HL-60 (cell line): ENCODE results near the gene SCLY.

Source experiments
- DNase-seq, 2 experiments: peaks; one replicate each; pipeline ENCODE4 v3.0.0-alpha.2; 2010 to 2020; ENCODE audit warnings: low read depth in 1 of 2, low spot score in 1 of 2
- H3K27ac ChIP-seq: fragments of 250-450 bp; sonication (Bioruptor Pico); replicated peaks from 2 replicates; pipeline ENCODE4 v1.5.1; 2020; ENCODE audit warnings: mild to moderate bottlenecking, moderate library complexity
- H3K27me3 ChIP-seq: fragments of 250-450 bp; sonication (Bioruptor Pico); 2 replicates; pipeline ENCODE4 v1.5.1; 2021; ENCODE audit warnings: mild to moderate bottlenecking, moderate library complexity; ENCODE audit not compliant: insufficient read depth, poor library complexity, severe bottlenecking
- H3K4me3 ChIP-seq: replicated peaks from 2 replicates; pipeline ENCODE4 v1.5.1; 2011; ENCODE audit warnings: mild to moderate bottlenecking, control low read depth, low read length; ENCODE audit not compliant: insufficient read depth
- CTCF ChIP-seq: IDR thresholded peaks from one replicate; pipeline ENCODE4 v1.5.1; 2011; ENCODE audit warnings: low read length, control low read depth, inconsistent platforms; ENCODE audit not compliant: insufficient read depth
- GABPA ChIP-seq: IDR thresholded peaks from 2 replicates; pipeline ENCODE4 v1.6.1; 2012; ENCODE audit warnings: low read depth
- POLR2AphosphoS5 ChIP-seq: IDR thresholded peaks from 2 replicates; pipeline ENCODE4 v1.6.1; 2012; ENCODE audit warnings: low read depth
- REST ChIP-seq: IDR thresholded peaks from 2 replicates; pipeline ENCODE4 v1.6.1; 2012; ENCODE audit warnings: low read depth; ENCODE audit not compliant: insufficient replicate concordance
- SPI1 ChIP-seq: IDR thresholded peaks from 2 replicates; pipeline ENCODE4 v1.6.1; 2012; ENCODE audit warnings: low read depth, mild to moderate bottlenecking, borderline replicate concordance

The SCLY gene

GRCh38 chr2:238125127-238125885, 64.5 kb downstream of the SCLY start:
- H3K27ac ChIP-seq, result no peak overlapping the region
- no peak for DNase-seq
- TF ChIP-seq SPI1, result no peak
- no peak for TF ChIP-seq REST
- no peak for TF ChIP-seq GABPA
- no peak for TF ChIP-seq CTCF
- TF ChIP-seq POLR2AphosphoS5, result no peak
- H3K27me3 ChIP-seq, result no peaks in the 10 kb centered on the region
- H3K4me3 ChIP-seq, result no peak overlapping the region

- no peak overlapping the region for H3K27ac ChIP-seq
- DNase-seq, result no peak
- no peak overlapping the region for H3K4me3 ChIP-seq
- TF ChIP-seq CTCF, result no peak
- TF ChIP-seq GABPA, result no peak
- no peak for TF ChIP-seq SPI1
- TF ChIP-seq REST, result no peak
- TF ChIP-seq POLR2AphosphoS5, result no peak
- no peaks in the 10 kb centered on the region for H3K27me3 ChIP-seq
Observed at GRCh38 chr2:238126338-238126737, 65.5 kb downstream of the SCLY start.

- no peak overlapping the region for H3K4me3 ChIP-seq
- H3K27me3 ChIP-seq, result no peaks in the 10 kb centered on the region
- DNase-seq, result no peak
- no peak for TF ChIP-seq CTCF
- no peak for TF ChIP-seq GABPA
- no peak for TF ChIP-seq REST
- no peak for TF ChIP-seq POLR2AphosphoS5
- TF ChIP-seq SPI1, result no peak
- no peak overlapping the region for H3K27ac ChIP-seq
Observed at GRCh38 chr2:238126775-238127164, 66.0 kb downstream of the SCLY start.
